OCI-LY3 (cell line): ENCODE results near the gene LMNA.

Experiments used
- CTCF ChIP-seq: fragments of 200-600, 300-600 bp; sonication (generic); IDR thresholded peaks from 2 replicates; pipeline ENCODE4 v1.5.1; 2014; ENCODE audit warnings: antibody characterized with exemption, low read length, low read depth
- EZH2phosphoT487 ChIP-seq: fragments of 200-600 bp; shearing (Covaris generic); IDR thresholded peaks from 2 replicates; pipeline ENCODE4 v1.6.1; 2018; ENCODE audit warnings: antibody characterized with exemption, mixed run types, low read depth

GRCh38 chr1:156080863-156081179, 33.7 kb upstream of the LMNA start:
- TF ChIP-seq CTCF = no peak
- no peak for TF ChIP-seq EZH2phosphoT487
